HCT116 (cell line): ENCODE results near the gene UFL1. TPM values are rescaled to one million over a fixed set of nuclear protein-coding genes. Genes with fewer than 3 reads are reported as not detected.

ENCODE experiments used
- ATAC-seq: fragments of 200-7000 bp; cut with Tn5 transposase; 2 replicates; pipeline ENCODE4 v1.9.1; 2020; ENCODE audit warnings: mild to moderate bottlenecking, moderate library complexity
- BruUV-seq: library from RNA; stranded (reverse); fragments of 400-500 nt; replicated peaks from 2 replicates; lab custom pipeline; 2021; lab: Mats Ljungman, UMichigan
- CTCF ChIA-PET: fragments of 300-600 bp; sonication (Branson Sonifier 250); formaldehyde crosslinking; loops from one replicate; lab custom pipeline; 2021; ENCODE audit warnings: antibody characterized with exemption; lab: Charles Lee
- POLR2A ChIA-PET: fragments of 300-600, 350-600 bp; sonication (Branson Sonifier 250); formaldehyde crosslinking; loops from one replicate; lab custom pipeline; 2021; ENCODE audit warnings: antibody characterized with exemption; lab: Charles Lee
- RAD21 ChIA-PET, 2 experiments: fragments of 300-600 bp; sonication (Branson Sonifier 250); formaldehyde crosslinking; loops; one replicate each; lab custom pipeline; 2023; ENCODE audit warnings: low total read pairs in 2 of 2; ENCODE audit not compliant: uncharacterized antibody in 2 of 2, unreplicated experiment in 2 of 2, low non-redundant PET in 1 of 2; lab: Charles Lee
- DNase-seq: peaks from one replicate; pipeline ENCODE4 v3.0.0-alpha.2; 2010; ENCODE audit warnings: low read depth, low spot score
- H2AFZ ChIP-seq: fragments of 200-600 bp; shearing (Covaris generic), sonication (generic); 2 replicates; pipeline ENCODE4 v1.6.1; 2017; ENCODE audit warnings: low read depth, mixed run types, mixed read lengths, antibody characterized with exemption, low read length; ENCODE audit not compliant: poor library complexity, severe bottlenecking
- H3K27ac ChIP-seq: 2 replicates; pipeline ENCODE4 v1.5.1; 2012; ENCODE audit warnings: low read depth, low read length
- H3K27me3 ChIP-seq: fragments of 200-600 bp; sonication (generic); 2 replicates; pipeline ENCODE4 v1.6.1; 2016; ENCODE audit warnings: mixed run types, low read length, mixed read lengths; ENCODE audit not compliant: insufficient read depth
- H3K36me3 ChIP-seq, 2 experiments: fragments of 200-500 bp in 1 of 2; fragments of 200-600 bp in 1 of 2; sonication (Bioruptor generic) in 1 of 2; sonication (generic) in 1 of 2; 2 replicates each; pipeline versions ENCODE4 v1.5.1 to v1.6.1; 2014 to 2016; ENCODE audit warnings: low read length in 2 of 2, inconsistent platforms in 1 of 2, mixed read lengths in 1 of 2, mixed run types in 1 of 2; ENCODE audit not compliant: insufficient read depth in 2 of 2, control insufficient read depth in 1 of 2
- H3K4me1 ChIP-seq, 2 experiments: fragments of 200-600 bp in 1 of 2; sonication (generic) in 1 of 2; 2 replicates each; pipeline versions ENCODE4 v1.5.1 to v1.6.1; 2012 to 2017; ENCODE audit warnings: low read length in 2 of 2, inconsistent platforms in 1 of 2, mild to moderate bottlenecking in 1 of 2, mixed read lengths in 1 of 2, mixed run types in 1 of 2, moderate library complexity in 1 of 2; ENCODE audit not compliant: insufficient read depth in 2 of 2, control insufficient read depth in 1 of 2
- H3K4me2 ChIP-seq: fragments of 200-600 bp; sonication (generic); 2 replicates; pipeline ENCODE4 v1.6.1; 2017; ENCODE audit warnings: mixed run types, low read length, mixed read lengths
- H3K4me3 ChIP-seq, 2 experiments: fragments of 200-600 bp in 1 of 2; sonication (generic) in 1 of 2; replicated peaks in 1 of 2; 2 replicates each; pipeline ENCODE4 v1.5.1; 2011 to 2016; ENCODE audit warnings: low read length in 2 of 2, control low read depth in 1 of 2, low read depth in 1 of 2, mild to moderate bottlenecking in 1 of 2, mixed read lengths in 1 of 2, mixed run types in 1 of 2
- H3K79me2 ChIP-seq: fragments of 200-600 bp; sonication (generic); 2 replicates; pipeline ENCODE4 v1.6.1; 2017; ENCODE audit warnings: mild to moderate bottlenecking, mixed run types, low read length, moderate library complexity, mixed read lengths; ENCODE audit not compliant: insufficient read depth
- H3K9ac ChIP-seq: fragments of 200-600 bp; sonication (generic); 2 replicates; pipeline ENCODE4 v1.6.1; 2016; ENCODE audit warnings: low read length, mixed read lengths
- H3K9me2 ChIP-seq: fragments of 200-600 bp; sonication (generic), shearing (Covaris generic); 2 replicates; pipeline ENCODE4 v1.6.1; 2017; ENCODE audit warnings: mixed run types, mild to moderate bottlenecking, moderate library complexity; ENCODE audit not compliant: insufficient read depth
- H3K9me3 ChIP-seq, 2 experiments: fragments of 200-500 bp in 1 of 2; fragments of 200-600 bp in 1 of 2; sonication (Bioruptor generic) in 1 of 2; sonication (generic) in 1 of 2; 2 replicates each; pipeline ENCODE4 v1.6.1; 2014 to 2017; ENCODE audit warnings: low read length in 2 of 2, mixed read lengths in 2 of 2, inconsistent platforms in 1 of 2, low read depth in 1 of 2, mild to moderate bottlenecking in 1 of 2, mixed run types in 1 of 2, moderate library complexity in 1 of 2; ENCODE audit not compliant: control insufficient read depth in 1 of 2, insufficient read depth in 1 of 2
- H4K20me1 ChIP-seq: fragments of 200-600 bp; sonication (generic), shearing (Covaris generic); 2 replicates; pipeline ENCODE4 v1.6.1; 2017; ENCODE audit warnings: mixed run types, mild to moderate bottlenecking, moderate library complexity; ENCODE audit not compliant: insufficient read depth
- CBX3 ChIP-seq: IDR thresholded peaks from 2 replicates; pipeline ENCODE4 v1.6.1; 2012; ENCODE audit warnings: low read depth
- EZH2 ChIP-seq: fragments of 200-600 bp; sonication (generic); IDR thresholded peaks from 2 replicates; pipeline ENCODE4 v1.6.1; 2017; ENCODE audit warnings: antibody characterized with exemption, mixed run types
- EZH2phosphoT487 ChIP-seq: fragments of 200-600 bp; IDR thresholded peaks from 2 replicates; pipeline ENCODE4 v1.6.1; 2018; ENCODE audit warnings: antibody characterized with exemption, borderline replicate concordance
- RAD21 ChIP-seq: IDR thresholded peaks from 2 replicates; pipeline ENCODE4 v1.6.1; 2012; ENCODE audit warnings: low read depth, mild to moderate bottlenecking
- SIN3A ChIP-seq: IDR thresholded peaks from 2 replicates; pipeline ENCODE4 v1.6.1; 2012; ENCODE audit warnings: low read depth
- SRF ChIP-seq: IDR thresholded peaks from 2 replicates; pipeline ENCODE4 v1.6.1; 2012; ENCODE audit warnings: low read depth
- YY1 ChIP-seq: IDR thresholded peaks from 2 replicates; pipeline ENCODE4 v1.6.1; 2011; ENCODE audit warnings: low read length, low read depth, moderate library complexity, mild to moderate bottlenecking; ENCODE audit not compliant: insufficient replicate concordance; ENCODE audit errors: extremely low read depth
- intact Hi-C: fragments of 100-400 bp; cut with micrococcal nuclease; formaldehyde crosslinking; loops from 2 replicates; pipeline ENCODE4 v1.10.0; 2022
- total RNA-seq: library from RNA; stranded (reverse); gene quantifications from one replicate; pipeline ENCODE4 v1.2.1, GENCODE V29; 2021; ENCODE audit not compliant: unreplicated experiment
- TF ChIP-seq, protein P1 (sequence below): IDR thresholded peaks from 2 replicates; pipeline ENCODE4 v1.6.1; 2012

Gene UFL1
- total RNA-seq, 1 experiment from 2014 or later = 19.6 TPM

DNA sequence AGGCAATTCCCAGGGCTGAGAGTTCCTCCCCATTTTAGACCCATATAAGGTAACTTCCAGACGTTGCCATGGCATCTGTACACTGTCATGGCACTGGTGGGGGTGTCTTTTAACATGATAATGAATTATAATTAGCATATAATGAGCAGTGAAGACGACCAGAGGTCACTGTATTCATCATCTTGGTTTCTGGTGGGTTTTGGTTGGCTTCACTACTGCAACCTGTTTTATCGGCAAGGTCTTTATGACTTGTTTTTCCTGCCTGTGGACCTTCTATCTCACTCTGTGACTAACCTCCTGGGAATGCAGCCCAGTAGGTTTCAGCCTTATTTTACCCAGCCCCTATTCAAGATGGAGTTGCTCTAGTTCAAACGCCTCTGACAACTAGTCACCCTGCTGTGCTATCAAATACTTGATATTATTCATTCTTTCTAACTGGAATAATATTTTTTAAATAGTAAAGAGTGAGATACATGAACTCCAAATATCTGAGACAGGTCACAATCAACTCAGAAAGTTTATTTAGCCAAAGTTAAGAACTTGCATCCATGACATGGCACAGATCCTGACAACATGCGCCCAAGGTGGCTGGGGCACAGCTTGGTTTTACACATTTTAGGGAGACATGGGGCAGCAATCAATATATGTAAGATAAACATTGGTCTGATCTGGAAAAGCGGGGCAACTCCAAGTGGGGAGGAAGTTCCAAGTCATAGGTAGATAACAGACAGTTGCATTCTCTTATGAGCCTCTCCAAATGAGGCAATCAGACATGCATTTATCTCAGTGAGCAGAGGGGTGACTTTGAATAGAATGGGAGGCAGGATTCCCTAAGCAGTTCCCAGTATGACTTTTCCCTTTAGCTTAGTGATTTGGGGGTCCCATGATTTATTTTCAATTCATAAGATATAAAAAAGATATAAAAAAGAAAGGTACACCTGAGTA, 1.2 kb upstream of the UFL1 start (continued):
- TF ChIP-seq EZH2 (no peak), RAD21 (peak; percentile 24), SIN3A (peak; percentile 68), CBX3 (peak; percentile 92)
- TF ChIP-seq, protein P1, sequence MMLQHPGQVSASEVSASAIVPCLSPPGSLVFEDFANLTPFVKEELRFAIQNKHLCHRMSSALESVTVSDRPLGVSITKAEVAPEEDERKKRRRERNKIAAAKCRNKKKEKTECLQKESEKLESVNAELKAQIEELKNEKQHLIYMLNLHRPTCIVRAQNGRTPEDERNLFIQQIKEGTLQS = 0 out of 2 replicates have a peak, but pooled peaks have one; percentile 32

DNA sequence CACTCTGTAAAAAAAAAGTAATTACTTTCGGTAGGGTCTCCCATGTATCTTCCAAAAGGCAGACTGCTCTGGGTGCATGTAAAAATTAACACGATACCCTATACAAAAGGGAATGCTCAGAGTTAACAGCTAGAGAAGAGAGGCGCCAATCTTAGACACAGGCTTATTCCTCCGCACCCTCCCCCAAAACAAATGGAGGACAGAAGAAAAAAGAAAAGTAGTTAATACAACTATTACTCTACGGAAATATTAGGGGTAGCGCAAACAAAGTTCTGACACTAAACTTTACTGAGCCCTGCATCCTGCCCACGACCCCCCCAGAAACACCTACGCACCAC, 331 bp upstream of the UFL1 start:
- TF ChIP-seq SIN3A = no peak
- no peak for TF ChIP-seq EZH2phosphoT487
- no peak for TF ChIP-seq YY1
- TF ChIP-seq SRF = peak; percentile 43; the same call in 1 of the 2 replicates
- Histone ChIP-seq H3K9ac (peak overlapping the region; percentile 83), H3K27me3 (no peaks in the 10 kb centered on the region), H3K4me3 (peak overlapping the region; percentile 77 to 80), H4K20me1 (no peaks in the 10 kb centered on the region), H2AFZ (no peak overlapping the region), H3K27ac (peak overlapping the region; percentile 83), H3K36me3 (peaks cover 0 to 7% of the 10 kb centered on the region in 2 experiments; a peak in 1 of 4 replicates), H3K4me2 (peak overlapping the region; percentile 82), H3K9me2 (no peaks in the 10 kb centered on the region), H3K9me3 (no peaks in the 10 kb centered on the region), H3K4me1 (peaks cover 9 to 26% of the 10 kb centered on the region in 2 experiments), H3K79me2 (peaks cover 26% of the 10 kb centered on the region)
- ATAC-seq (peak; percentile 24), DNase-seq (no peak)
- intact Hi-C loops = loop anchor here (5.0 kb wide), 1 partner anchor 376 kb away; the partner anchor contains the start of gene NDUFAF4
- CTCF ChIA-PET = no interaction called here
- no TSS peak for BruUV-seq
- RAD21 ChIA-PET = no interaction called here
- POLR2A ChIA-PET = no interaction called here
